GM12878 (cell line): ENCODE results near the gene NECAB3. TPM values are rescaled to one million over a fixed set of nuclear protein-coding genes. Genes with fewer than 3 reads are reported as not detected.

Experiments
- ATAC-seq: fragments of 200-7000 bp; cut with Tn5 transposase; 3 replicates; pipeline ENCODE4 v1.9.1; 2020; ENCODE audit warnings: mild to moderate bottlenecking, moderate library complexity
- BruUV-seq: library from RNA; stranded (reverse); fragments of 400-500 nt; replicated peaks from 2 replicates; lab custom pipeline; 2021; lab: Mats Ljungman, UMichigan
- CTCF ChIA-PET: fragments of 300-600 bp; sonication (Branson Sonifier 250); formaldehyde crosslinking; extraction: SDS; loops from one replicate; lab custom pipeline; 2021; ENCODE audit warnings: inconsistent platforms; lab: Yijun Ruan, JAX
- POLR2A ChIA-PET: fragments of 350-600 bp; formaldehyde crosslinking; extraction: SDS; loops from one replicate; lab custom pipeline; 2021; ENCODE audit warnings: inconsistent platforms; lab: Charles Lee
- RAD21 ChIA-PET: fragments of 300-600 bp; sonication (Branson Sonifier 250); formaldehyde crosslinking; loops from one replicate; lab custom pipeline; 2023; ENCODE audit warnings: antibody characterized with exemption; ENCODE audit not compliant: unreplicated experiment; lab: Charles Lee
- SMC1A ChIA-PET: fragments of 300-600 bp; sonication (Branson Sonifier 250); formaldehyde crosslinking; loops from one replicate; lab custom pipeline; 2023; ENCODE audit not compliant: unreplicated experiment, uncharacterized antibody; lab: Charles Lee
- DNase-seq: peaks from one replicate; pipeline ENCODE4 v3.0.0-alpha.2; 2011; ENCODE audit warnings: low read depth, low spot score
- FAIRE-seq: peaks from 3 replicates; lab custom pipeline; 2011; peaks lifted over from hg19 to GRCh38; lab: Jason Lieb, UNC
- H2AFZ ChIP-seq: 2 replicates; pipeline ENCODE4 v1.6.0; 2011; ENCODE audit warnings: low read depth, low read length, control low read depth; ENCODE audit not compliant: control insufficient read depth
- H3K27ac ChIP-seq: 2 replicates; pipeline ENCODE4 v1.5.1; 2011; ENCODE audit warnings: control low read depth; ENCODE audit not compliant: control insufficient read depth, insufficient read depth
- H3K27me3 ChIP-seq, 2 experiments: replicated peaks in 1 of 2; 2 replicates each; pipeline versions ENCODE4 v1.6.0 to v1.6.1; 2011; ENCODE audit warnings: low read length in 1 of 2; ENCODE audit not compliant: control insufficient read depth in 2 of 2, insufficient read depth in 2 of 2
- H3K36me3 ChIP-seq, 2 experiments: 2 replicates each; pipeline ENCODE4 v1.5.1; 2011; ENCODE audit warnings: low read length in 1 of 2; ENCODE audit not compliant: control insufficient read depth in 2 of 2, insufficient read depth in 2 of 2
- H3K4me1 ChIP-seq: 2 replicates; pipeline ENCODE4 v1.6.1; 2011; ENCODE audit warnings: mild to moderate bottlenecking, low read length, moderate library complexity, mixed read lengths; ENCODE audit not compliant: control insufficient read depth, insufficient read depth
- H3K4me2 ChIP-seq: 2 replicates; pipeline ENCODE4 v1.6.0; 2011; ENCODE audit warnings: control low read depth; ENCODE audit not compliant: control insufficient read depth, insufficient read depth
- H3K4me3 ChIP-seq: fragments of 200-600 bp; sonication (generic); 2 replicates; pipeline ENCODE4 v1.5.1; 2016
- H3K79me2 ChIP-seq: 2 replicates; pipeline ENCODE4 v1.6.0; 2011; ENCODE audit warnings: low read length; ENCODE audit not compliant: control insufficient read depth, insufficient read depth
- H3K9ac ChIP-seq: 2 replicates; pipeline ENCODE4 v1.8.0; 2011; ENCODE audit warnings: low read length, control low read depth, mixed read lengths; ENCODE audit not compliant: control insufficient read depth, insufficient read depth
- H3K9me3 ChIP-seq: replicated peaks from 3 replicates; pipeline ENCODE4 v1.5.1; 2011; ENCODE audit warnings: mild to moderate bottlenecking, low read length; ENCODE audit not compliant: control insufficient read depth, insufficient read depth
- H4K20me1 ChIP-seq: 2 replicates; pipeline ENCODE4 v1.6.0; 2011; ENCODE audit not compliant: control insufficient read depth, insufficient read depth
- CBFB ChIP-seq: IDR thresholded peaks from 2 replicates; pipeline ENCODE4 v1.6.1; 2016; ENCODE audit warnings: antibody characterized with exemption, low read depth
- POU2F2 ChIP-seq: IDR thresholded peaks from 3 replicates; pipeline ENCODE4 v1.6.1; 2011; ENCODE audit warnings: low read depth, mild to moderate bottlenecking, low read length, borderline replicate concordance
- SUZ12 ChIP-seq: fragments of 200-600 bp; sonication (generic); IDR thresholded peaks from one replicate; pipeline ENCODE4 v1.6.1; 2018; ENCODE audit warnings: antibody characterized with exemption, mild to moderate bottlenecking; ENCODE audit not compliant: unreplicated experiment
- ZNF217 ChIP-seq: fragments of 450-650 bp; IDR thresholded peaks from 2 replicates; pipeline ENCODE4 v1.6.1; 2017; ENCODE audit warnings: antibody characterized with exemption, mild to moderate bottlenecking
- WGBS: methylation state at CpG from one replicate; pipeline ENCODE4 v1.1.6; 2016; ENCODE audit warnings: low lambda C conversion rate; ENCODE audit not compliant: insufficient replicate concordance, insufficient coverage; ENCODE audit errors: missing lambda C conversion rate; 5-methylcytosine and 5-hydroxymethylcytosine counted together
- in situ Hi-C: fragments of 300-500 bp; cut with MboI; formaldehyde crosslinking; loops from 9 replicates; pipeline ENCODE4 v1.14.3; 2018; ENCODE audit warnings: mixed read lengths
- intact Hi-C: fragments of 100-400 bp; cut with micrococcal nuclease; formaldehyde crosslinking; loops from one replicate; pipeline ENCODE4 v1.14.2; 2022; ENCODE audit not compliant: unreplicated experiment
- polyA plus RNA-seq, 11 experiments: library from polyadenylated mRNA; depleted of rRNA in 4 of 11; unstranded in 6 of 11; stranded (reverse) in 5 of 11; fragments of >200 nt; fragmentation: Nextera tagmentation in 4 of 11; fragmentation: Illumina TruSeq in 1 of 11; extraction: Ambion mirVana in 4 of 11; extraction: Trizol in 1 of 11; gene quantifications; 1 replicate in 1 of 11; 2 replicates in 10 of 11; pipeline versions ENCODE4 v1.2.1 to v1.2.3, GENCODE V29; 2011 to 2016; ENCODE audit warnings: inconsistent platforms in 2 of 11, missing spikeins in 2 of 11, low read depth in 1 of 11
- total RNA-seq, 4 experiments: library from RNA; depleted of rRNA in 3 of 4; stranded (reverse); fragments of >200 nt in 3 of 4; fragmentation: Illumina TruSeq in 1 of 4; extraction: Trizol in 1 of 4; gene quantifications; 2 replicates each; pipeline versions ENCODE4 v1.2.1 to v1.2.3, GENCODE V29; 2013 to 2021
- TF ChIP-seq, protein P1 (sequence below): fragments of 450-650 bp; IDR thresholded peaks from 2 replicates; pipeline ENCODE4 v1.6.1; 2016; ENCODE audit warnings: mild to moderate bottlenecking

The NECAB3 gene
- total and polyA plus RNA-seq, 10 of the 15 experiments (the other 5 are each of a cell fraction or from before 2014, with no cell fraction given), result 0.21 to 17.0 (median 7.2) TPM

DNA sequence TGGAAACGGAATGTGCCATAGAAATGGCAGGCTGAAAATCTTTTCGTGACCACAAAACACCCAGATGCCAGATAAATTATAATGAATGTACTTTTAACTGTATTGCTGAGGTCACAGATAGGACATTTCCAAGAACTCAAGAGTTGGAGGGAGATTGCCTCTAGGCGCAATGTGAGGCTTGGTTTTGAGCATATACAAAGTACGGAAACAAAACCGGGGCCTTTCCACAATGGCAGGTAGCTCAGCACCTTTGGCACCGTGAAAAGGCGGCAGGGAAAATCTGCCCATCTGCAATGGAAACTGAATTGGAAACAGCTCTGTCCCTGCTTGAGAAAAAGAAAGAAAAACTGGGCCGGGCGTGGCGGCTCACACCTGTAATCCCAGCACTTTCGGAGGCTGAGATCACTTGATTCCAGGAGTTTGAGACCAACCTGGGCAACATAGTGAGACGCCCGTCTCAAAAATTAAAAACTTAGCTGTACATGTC lies 22.6 kb downstream of the NECAB3 start:
- no peak overlapping the region for H2AFZ ChIP-seq

More for the DNA sequence above, 22.6 kb downstream of the NECAB3 start:
- WGBS, result 96% methylated on average over 13 of the region's 13 CpGs
- no peak overlapping the region for H3K4me3 ChIP-seq
- no peaks in the 10 kb centered on the region for H3K36me3 ChIP-seq
- peak overlapping the region; percentile 13 for H3K4me2 ChIP-seq
- SMC1A ChIA-PET, result no interaction called here
- peaks cover 0 to 2% of the 10 kb centered on the region in 2 experiments; a peak in 2 of 4 replicates for H3K27me3 ChIP-seq
- FAIRE-seq (no peak), ATAC-seq (no peak), DNase-seq (no peak)
- peaks cover 38% of the 10 kb centered on the region for H3K4me1 ChIP-seq
- CTCF ChIA-PET, result interaction anchor here (1.1 to 5.6 kb wide), 3 partner anchors 16 to 194 kb away, joined by 4 to 41 read pairs (median 17); partner anchors contain the start of genes ACTL10 and CBFA2T2
- H3K9ac ChIP-seq, result no peak overlapping the region
- no peak for TF ChIP-seq ZNF217
- no peak for TF ChIP-seq CBFB
- TF ChIP-seq SUZ12, result no peak
- no peak for TF ChIP-seq POU2F2
- TF ChIP-seq, protein P1, sequence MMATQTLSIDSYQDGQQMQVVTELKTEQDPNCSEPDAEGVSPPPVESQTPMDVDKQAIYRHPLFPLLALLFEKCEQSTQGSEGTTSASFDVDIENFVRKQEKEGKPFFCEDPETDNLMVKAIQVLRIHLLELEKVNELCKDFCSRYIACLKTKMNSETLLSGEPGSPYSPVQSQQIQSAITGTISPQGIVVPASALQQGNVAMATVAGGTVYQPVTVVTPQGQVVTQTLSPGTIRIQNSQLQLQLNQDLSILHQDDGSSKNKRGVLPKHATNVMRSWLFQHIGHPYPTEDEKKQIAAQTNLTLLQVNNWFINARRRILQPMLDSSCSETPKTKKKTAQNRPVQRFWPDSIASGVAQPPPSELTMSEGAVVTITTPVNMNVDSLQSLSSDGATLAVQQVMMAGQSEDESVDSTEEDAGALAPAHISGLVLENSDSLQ, result no peak
- no peak overlapping the region for H3K27ac ChIP-seq
- no peaks in the 10 kb centered on the region for H3K9me3 ChIP-seq
- in situ Hi-C loops (loop anchor here (5.0 kb wide), 1 partner anchor 199 kb away; no protein-coding TSS in a partner anchor), intact Hi-C loops (loop anchor here (5.0 kb wide), 1 partner anchor 134 kb away; no protein-coding TSS in a partner anchor)
- POLR2A ChIA-PET, result interaction anchor here (0.6 kb wide), 1 partner anchor 55 kb away, joined by 4 read pairs; no protein-coding TSS in a partner anchor
- H3K79me2 ChIP-seq, result no peaks in the 10 kb centered on the region
- RAD21 ChIA-PET, result interaction anchor here (0.7 to 3.6 kb wide), 3 partner anchors 12 to 179 kb away, joined by 3 to 13 read pairs (median 10); partner anchors contain the start of gene ACTL10
- no TSS peak for BruUV-seq
- peaks cover 4% of the 10 kb centered on the region; the same call in 1 of the 2 replicates for H4K20me1 ChIP-seq
